ENCODE data around the gene HOXA5.

Gene HOXA5

GRCh38 chr7:27104341-27105058, 39.0 kb downstream of the HOXA5 start:
- DNase-seq, result peak; percentile 63

GRCh38 chr7:27103489-27104226, 39.8 kb downstream of the HOXA5 start:
- DNase-seq, result peak; percentile 66

DNA sequence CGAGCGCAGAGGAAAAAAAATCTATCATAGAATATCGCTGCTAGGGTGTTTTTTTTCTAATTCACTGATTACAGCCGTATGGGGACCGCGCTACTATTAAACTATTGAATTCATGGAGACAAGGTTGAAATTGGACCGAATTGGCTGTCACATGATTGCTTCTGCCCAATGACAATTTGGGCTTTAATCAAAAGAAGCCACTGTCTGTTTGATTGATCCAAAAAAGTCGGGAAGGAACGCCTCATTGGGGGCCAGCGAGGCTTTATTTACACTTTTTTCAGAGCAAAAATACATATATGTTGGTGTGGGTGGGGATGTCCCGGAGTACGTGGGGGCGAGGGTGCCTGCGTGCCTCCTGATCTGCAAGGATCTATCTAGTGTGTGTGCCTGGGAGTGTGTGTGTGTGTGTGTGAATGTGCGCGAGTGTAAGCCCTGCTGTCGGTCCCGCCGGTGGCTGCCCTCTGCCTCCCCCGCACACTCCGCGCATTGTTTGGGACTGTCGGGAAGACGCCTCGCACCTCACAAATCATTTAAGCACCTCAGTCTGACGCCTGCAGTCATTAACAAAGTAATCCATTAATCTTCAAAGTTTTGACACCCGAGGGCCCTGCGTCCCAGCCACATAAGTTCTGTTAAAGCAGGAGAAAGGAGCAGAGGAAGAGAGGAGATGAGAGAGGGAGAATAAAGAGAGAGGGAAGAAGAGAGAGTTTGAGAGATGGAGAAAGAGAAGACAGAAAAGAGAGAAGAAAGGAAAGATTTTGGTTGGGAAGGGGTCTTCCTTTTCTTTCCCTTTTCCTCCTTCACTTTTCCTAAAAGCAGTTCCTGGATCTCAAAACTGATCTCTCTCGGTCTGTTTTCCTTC, 40.7 kb downstream of the HOXA5 start, which contains the start of gene HOXA2:
Gene HOXA2 (minus strand): TSS at position 103 of the 862 bp plus-strand sequence. CDS start 183 bp downstream, outside the sequence.
- DNase-seq, result peak; percentile 92

DNA sequence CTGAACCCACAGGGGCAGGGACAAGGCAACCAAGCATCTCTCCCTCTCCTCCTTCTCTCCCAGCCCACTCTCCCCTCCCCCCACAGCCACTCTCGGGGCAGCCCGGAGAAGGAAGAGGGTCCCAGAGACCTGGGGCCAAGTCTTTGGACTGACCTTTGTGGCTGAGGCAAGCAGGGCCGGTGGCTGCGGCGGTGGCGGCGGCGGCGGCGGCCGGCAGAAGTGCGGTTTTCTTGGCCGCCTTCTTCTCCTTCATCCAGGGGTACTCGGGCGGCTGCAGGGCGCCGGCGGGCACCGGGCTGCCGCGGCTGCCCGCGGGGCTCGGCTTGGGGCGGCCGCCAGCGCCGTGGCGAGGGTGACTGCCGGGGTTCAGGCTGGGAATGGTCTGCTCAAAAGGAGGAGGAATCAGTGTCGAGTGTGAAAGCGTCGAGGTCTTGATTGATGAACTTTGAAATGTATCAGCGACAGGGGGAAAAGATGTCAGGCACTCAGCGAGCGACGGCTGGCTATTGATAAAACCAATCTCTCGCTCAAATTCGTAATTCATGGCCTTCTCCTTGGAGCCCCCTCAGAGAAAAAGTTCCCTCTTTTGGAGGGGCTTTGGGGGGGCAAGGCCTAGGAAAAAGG, 41.4 kb downstream of the HOXA5 start:
- no peak for DNase-seq

- peak; percentile 84 for DNase-seq
These were observed 42.1 kb downstream of the HOXA5 start for GRCh38 chr7:27101171-27101956.

DNA sequence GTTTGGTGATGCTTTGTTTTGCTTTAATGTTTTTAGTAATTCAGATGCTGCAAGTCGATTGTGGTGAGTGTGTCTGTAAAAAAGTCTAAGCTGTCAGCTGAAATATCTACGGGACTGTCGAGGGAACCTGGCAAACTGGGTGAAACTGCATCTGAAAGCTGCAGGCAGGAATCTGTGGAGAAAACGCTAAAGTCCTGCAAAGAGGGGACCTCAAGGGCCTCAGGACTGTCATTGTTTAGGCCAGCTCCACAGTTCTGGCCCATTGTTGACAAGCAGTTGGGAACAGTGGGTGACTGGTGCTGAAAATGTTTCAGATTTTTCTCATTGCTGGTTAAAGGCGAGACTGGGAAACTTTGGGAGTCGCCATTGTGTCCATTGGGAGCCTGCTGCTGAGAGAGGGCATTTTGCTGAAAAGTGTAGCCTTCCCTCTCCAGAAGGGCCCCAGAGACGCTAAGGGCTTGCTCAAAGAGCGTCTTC, 42.7 kb downstream of the HOXA5 start:
- no peak for DNase-seq

GRCh38 chr7:27099453-27100370, 43.8 kb downstream of the HOXA5 start:
- no peak for DNase-seq

DNA sequence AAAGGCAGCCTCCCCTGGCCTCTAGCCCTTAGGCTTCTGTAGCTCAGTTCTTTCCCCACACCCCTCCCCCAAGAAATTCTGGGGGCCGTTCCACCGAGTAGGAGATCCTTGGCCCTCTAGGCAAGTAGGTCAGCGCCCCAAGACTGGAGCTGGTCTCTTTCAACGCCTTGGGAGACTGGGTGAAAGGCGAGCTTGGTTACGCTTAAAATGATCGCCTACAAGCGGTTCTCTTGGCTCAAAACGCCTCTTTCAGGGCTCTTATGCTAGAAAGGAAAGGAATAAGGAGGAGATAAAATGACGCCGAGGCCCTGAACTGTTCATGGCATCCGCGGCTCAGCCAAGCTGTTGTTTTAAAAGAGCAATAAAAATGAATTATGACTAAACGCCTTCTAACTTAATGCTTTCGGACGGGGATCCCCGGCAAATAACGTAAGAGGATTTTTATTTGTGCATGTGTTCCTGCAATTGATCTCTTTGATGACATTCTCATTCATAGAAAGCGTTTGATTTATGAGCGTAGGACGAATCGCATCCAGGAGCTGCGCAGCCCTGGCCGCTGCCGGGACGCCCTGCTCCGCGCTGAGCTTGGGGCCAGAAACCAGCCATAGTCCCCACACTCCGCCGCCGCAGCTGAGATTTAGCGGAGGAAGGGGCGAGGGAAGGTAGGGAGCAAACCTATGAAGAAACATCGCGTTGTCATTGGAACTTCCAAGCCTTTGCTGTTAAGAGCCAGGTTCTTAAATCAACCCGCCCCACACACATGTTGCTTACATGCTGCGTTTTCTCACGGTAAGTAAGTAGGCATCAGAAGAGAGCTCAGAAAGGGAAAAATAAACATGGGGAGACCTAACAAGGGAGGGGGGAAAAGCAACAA, 44.7 kb downstream of the HOXA5 start:
- peak; percentile 67 for DNase-seq

- peak; percentile 63 for DNase-seq
These were observed 45.5 kb downstream of the HOXA5 start for GRCh38 chr7:27097686-27098577.

DNA sequence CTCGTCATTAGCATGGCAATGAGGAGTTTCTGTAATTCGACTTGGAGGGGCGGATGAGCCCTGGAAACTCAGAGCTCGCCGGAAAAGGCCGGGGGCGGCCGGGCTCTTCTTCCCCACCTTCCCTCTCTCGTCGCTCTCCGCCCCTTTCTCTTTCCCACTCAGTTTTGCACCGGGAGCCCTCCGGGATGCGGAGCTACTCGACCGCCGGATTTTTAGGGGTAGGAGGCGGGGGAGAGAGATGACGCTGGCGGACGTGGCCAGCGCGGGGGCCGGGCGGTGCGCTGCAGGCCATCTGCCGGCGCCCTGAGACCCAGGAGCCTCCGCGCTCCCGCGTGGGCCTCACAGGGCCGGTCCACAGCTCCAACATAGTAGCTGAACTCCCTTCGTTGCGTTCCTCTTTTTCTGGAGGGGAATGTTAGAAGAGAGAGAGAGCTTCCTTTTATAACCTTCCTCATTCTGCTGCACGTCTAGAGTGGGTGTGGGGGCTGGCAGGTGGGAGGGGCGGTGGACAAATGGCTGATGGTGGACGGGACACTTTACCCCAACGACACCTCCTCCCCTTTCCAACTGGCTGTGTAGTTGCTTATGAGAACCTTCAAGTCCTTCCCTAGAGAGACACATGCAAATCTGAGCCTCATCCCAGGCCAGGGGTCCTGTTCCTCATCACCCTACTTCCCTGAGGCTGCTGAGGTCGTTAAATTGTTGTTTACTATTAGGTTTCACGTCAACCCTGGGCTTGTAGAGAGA, 46.5 kb downstream of the HOXA5 start:
- peak; percentile 76 for DNase-seq

- DNase-seq, result peak; percentile 98
These were observed 47.3 kb downstream of the HOXA5 start, which contains the start of gene HOXA1 for GRCh38 chr7:27095897-27096767. HOXA1 (minus strand) TSS chr7:27096000; CDS start chr7:27095912, 88 bp downstream.

GRCh38 chr7:27095050-27095896, 48.2 kb downstream of the HOXA5 start:
- DNase-seq, result no peak

DNA sequence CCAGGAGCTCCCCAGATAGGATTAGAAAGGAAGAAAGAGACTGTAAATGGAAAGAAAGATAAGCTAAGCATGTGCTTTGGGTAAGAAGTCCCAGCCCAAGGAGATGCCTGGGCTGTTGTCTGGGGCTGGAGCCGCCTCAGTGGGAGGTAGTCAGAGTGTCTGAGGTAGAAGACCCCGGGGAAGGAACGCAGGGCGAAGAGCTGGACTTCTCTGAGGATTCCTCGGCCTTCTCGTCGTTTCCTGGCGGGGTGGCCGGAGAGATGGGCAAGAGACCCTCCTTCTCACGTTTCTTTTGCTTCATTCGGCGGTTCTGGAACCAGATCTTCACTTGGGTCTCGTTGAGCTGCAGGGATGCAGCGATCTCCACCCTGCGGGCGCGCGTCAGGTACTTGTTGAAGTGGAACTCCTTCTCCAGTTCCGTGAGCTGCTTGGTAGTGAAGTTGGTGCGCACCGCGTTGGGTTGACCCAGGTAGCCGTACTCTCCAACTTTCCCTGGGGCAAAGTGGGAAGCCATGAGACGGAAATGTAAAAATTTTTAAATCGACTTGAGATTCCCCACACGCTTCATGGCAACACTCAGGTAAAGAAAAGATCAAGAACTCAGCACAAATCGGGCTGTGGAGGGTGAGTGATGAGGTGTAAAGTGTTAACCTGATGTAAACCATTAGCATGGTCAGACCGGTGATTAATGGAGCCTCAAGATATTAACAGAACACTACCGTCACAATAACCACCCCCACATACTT, 49.0 kb downstream of the HOXA5 start:
- DNase-seq, result no peak

DNA sequence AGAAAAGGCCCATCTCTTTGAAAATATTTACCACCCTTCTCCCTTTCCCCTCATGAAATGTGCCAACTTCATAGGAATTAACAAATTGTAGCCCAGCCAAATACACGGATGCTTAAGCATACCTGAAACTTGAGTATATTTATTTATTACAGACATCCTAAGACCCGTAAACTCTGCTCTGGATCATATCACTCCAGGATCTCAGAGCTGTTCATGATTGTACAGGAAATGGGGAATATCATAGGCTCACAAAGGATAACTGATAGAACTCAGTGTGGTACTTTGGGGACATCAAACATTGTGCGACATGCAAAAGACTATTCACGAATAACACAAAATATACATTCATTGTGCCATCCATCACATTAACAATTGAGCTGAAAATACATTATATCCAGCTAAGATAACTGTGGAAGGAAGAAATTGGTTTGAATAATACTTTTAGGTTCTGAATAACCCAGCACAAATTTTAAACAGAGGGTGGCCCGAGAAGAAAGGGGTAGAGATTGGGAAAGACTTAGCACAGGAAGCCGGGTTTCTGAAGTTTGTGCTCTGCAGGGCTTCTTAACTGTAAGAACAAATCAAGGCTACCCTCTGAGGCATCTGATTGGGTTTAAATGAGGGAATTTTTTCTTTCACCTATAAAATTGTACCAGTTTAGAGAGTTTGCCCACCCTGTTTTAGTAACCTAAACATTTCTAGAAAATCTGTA, 50.1 kb downstream of the HOXA5 start:
- DNase-seq, result no peak

All from NCI-H226 (cell line).